GM13976 (cell line): Measurements from ENCODE around the gene TPD52L1.

Experiments used
- DNase-seq: peaks from one replicate; pipeline ENCODE4 v3.0.0; 2012; ENCODE audit warnings: low spot score
- CTCF ChIP-seq: IDR thresholded peaks from 2 replicates; pipeline ENCODE4 v1.5.1; 2012; ENCODE audit warnings: borderline replicate concordance, mild to moderate bottlenecking; ENCODE audit not compliant: insufficient read depth; ENCODE audit errors: extremely low read depth, missing control alignments, control extremely low read depth
- in situ Hi-C: fragments of 300-500 bp; cut with MboI; formaldehyde crosslinking; loops from one replicate; pipeline ENCODE4 v1.12.0; 2022; ENCODE audit warnings: low sequenced_read_pairs, mixed read lengths, inconsistent platforms; ENCODE audit not compliant: unreplicated experiment

Gene TPD52L1

GRCh38 chr6:125208625-125209249 lies 55.2 kb downstream of the TPD52L1 start:
- in situ Hi-C loops: no loop called here
- no peak for TF ChIP-seq CTCF
- no peak for DNase-seq

GRCh38 chr6:125210667-125211066 lies 57.1 kb downstream of the TPD52L1 start:
- no peak for TF ChIP-seq CTCF
- DNase-seq: no peak
- in situ Hi-C loops: no loop called here

- no peak for DNase-seq
- no peak for TF ChIP-seq CTCF
- in situ Hi-C loops: no loop called here
These were observed 57.8 kb downstream of the TPD52L1 start for GRCh38 chr6:125211352-125211751.

GRCh38 chr6:125212377-125212776 lies 58.8 kb downstream of the TPD52L1 start:
- in situ Hi-C loops: no loop called here
- no peak for TF ChIP-seq CTCF
- no peak for DNase-seq

GRCh38 chr6:125213939-125214338 lies 60.4 kb downstream of the TPD52L1 start:
- TF ChIP-seq CTCF: no peak
- DNase-seq: no peak
- in situ Hi-C loops: no loop called here

- DNase-seq: no peak
- in situ Hi-C loops: no loop called here
- no peak for TF ChIP-seq CTCF
These were observed 61.8 kb downstream of the TPD52L1 start for GRCh38 chr6:125215252-125215819.
